Measurements from ENCODE around the gene GTF2F2. TPM values are rescaled to one million over a fixed set of nuclear protein-coding genes. Genes with fewer than 3 reads are reported as not detected.
A peak's percentile ranks its signal among the peaks of the same experiment; 100 is the strongest.

GTF2F2 gene
- total and polyA plus RNA-seq, 9 of the 15 experiments (the other 6 are each of a cell fraction or from before 2014, with no cell fraction given), result 19.7 to 44.8 (median 32.4) TPM

- TF ChIP-seq NKRF (IDR thresholded peaks at IDR 0.05; ENCODE audit: borderline replicate concordance) (peak; percentile 55; the same call in 1 of the 2 replicates), ZBTB1 (CRISPR knock-in tag; IDR thresholded peaks at IDR 0.05; ENCODE audit: borderline replicate concordance, low read depth) (no peak), ZNF696 (CRISPR knock-in tag; conservative IDR thresholded peaks at IDR 0.05) (no peak), RCOR1 (IDR thresholded peaks at IDR 0.05; ENCODE audit: borderline replicate concordance in 1 of 2, low read depth in 2 of 2, low read length in 2 of 2) (0 out of 4 replicates have a peak, but pooled peaks of 1 of the 2 experiments have one; percentile 25), MECOM (CRISPR knock-in tag; IDR thresholded peaks at IDR 0.05) (no peak), E2F8 (IDR thresholded peaks at IDR 0.05; ENCODE audit: low read depth, partially characterized antibody) (no peak), ZBTB5 (IDR thresholded peaks at IDR 0.05) (no peak), MLX (CRISPR knock-in tag; conservative IDR thresholded peaks at IDR 0.05) (no peak), ZMIZ1 (IDR thresholded peaks at IDR 0.05; ENCODE audit: low read depth in 2 of 2, low read length in 2 of 2) (no peak), ZFPM2 (CRISPR knock-in tag; IDR thresholded peaks at IDR 0.05) (no peak), ZNF197 (CRISPR knock-in tag; IDR thresholded peaks at IDR 0.05; ENCODE audit: low read depth) (no peak), ZZZ3 (IDR thresholded peaks at IDR 0.05) (no peak), KHSRP (IDR thresholded peaks at IDR 0.05) (no peak), ZNF12 (CRISPR knock-in tag; IDR thresholded peaks at IDR 0.05) (no peak), CREBBP (IDR thresholded peaks at IDR 0.05; ENCODE audit: low read depth, low read length) (no peak)
Measured at GRCh38 chr13:45119991-45120864, at the start of gene GTF2F2 (continued).
